Measurements from ENCODE around the gene SRSF9.
"Not testable (repeated sequence)": the region's sequence is repeated elsewhere in the genome, so short reads cannot be mapped to it uniquely, and the experiment has no call there.

Gene SRSF9

GRCh38 chr12:120481022-120481767 is 11.6 kb upstream of the SRSF9 start:
- DNase-seq = no peak

DNA sequence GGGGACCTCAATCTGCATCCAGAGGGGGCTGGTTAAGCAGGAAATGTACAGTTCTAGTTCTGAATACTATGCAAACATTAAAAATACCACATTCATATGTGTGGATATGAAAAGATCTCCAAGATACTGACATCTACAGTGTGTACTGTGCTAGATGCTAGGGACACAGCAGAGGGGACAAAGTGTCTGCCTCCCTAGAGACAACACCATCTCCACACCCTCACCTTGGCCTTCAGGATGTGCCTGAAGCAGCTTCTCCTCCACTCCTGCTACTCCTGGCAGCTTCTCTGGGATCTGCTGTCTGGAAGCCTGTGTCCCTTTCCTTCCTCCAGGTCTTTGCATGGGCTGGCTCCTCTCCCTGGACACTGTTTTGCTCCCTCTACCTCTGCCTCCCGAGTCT is 10.7 kb upstream of the SRSF9 start:
- no peak for DNase-seq

DNA sequence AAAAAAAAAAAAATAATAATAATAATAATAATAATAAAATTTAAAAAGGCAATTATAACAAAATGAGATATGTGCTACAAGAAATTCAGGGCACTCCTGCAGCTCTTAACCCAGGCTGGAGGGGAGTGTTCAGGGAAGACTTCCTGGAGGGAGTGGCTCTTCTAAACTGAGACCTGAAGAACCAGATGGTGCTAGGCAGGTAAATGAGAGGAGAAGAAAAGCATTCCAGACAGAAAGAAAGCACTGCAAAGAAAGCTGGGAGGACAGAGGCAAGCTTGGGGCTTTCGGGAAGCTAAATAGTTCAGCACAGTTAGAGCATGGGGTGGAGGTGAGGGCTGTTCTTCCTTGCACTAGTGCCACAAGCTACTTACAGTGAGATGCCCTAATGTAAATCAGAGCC is 9.9 kb upstream of the SRSF9 start:
- no peak for DNase-seq

GRCh38 chr12:120475643-120476042 is 6.1 kb upstream of the SRSF9 start:
- DNase-seq = no peak

GRCh38 chr12:120474616-120474960 is 5.0 kb upstream of the SRSF9 start:
- peak; percentile 84 to 92 for DNase-seq

DNA sequence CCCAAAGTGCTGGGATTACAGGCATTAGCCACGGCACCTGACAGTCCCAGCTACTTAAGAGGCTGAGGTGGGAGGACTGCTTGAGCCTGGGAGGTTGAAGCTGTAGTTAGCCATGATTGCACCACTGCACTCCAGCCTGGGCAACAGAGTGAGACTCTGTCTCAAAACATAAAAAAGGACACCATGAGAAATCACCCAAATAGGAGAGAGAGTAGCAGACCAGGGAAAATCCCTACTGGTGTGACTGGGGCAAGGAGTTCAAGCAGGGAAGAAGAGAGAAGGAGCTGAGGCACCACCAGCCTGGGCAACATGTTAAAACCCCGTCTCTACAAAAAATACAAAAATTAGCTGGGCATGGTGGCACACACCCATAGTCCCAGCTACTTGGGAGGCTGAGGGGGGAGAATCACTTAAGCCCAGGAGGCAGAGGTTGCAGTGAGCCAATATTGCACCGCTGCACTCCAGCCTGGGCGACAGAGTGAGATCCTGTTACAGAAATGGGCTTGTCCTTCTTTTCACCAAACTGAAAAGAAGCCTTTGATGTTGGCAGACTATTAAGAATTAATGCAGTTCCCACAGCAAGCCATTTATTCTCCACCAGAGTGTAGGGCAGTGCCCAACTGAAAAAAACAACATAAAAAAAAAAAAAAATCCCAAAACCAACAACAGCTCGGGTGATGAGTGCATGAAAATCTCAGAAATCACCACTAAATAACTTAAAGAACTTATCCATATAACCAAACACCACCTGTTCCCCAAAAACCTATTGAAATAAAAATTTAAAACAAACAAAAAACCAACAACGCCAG is 4.5 kb upstream of the SRSF9 start:
- peak in 1 of 2 donors; percentile 4 for DNase-seq

- DNase-seq = peak; percentile 50 to 58
These were observed 3.0 kb upstream of the SRSF9 start for GRCh38 chr12:120472521-120472920.

GRCh38 chr12:120470150-120470784 is 719 bp upstream of the SRSF9 start:
- DNase-seq = no peak

DNA sequence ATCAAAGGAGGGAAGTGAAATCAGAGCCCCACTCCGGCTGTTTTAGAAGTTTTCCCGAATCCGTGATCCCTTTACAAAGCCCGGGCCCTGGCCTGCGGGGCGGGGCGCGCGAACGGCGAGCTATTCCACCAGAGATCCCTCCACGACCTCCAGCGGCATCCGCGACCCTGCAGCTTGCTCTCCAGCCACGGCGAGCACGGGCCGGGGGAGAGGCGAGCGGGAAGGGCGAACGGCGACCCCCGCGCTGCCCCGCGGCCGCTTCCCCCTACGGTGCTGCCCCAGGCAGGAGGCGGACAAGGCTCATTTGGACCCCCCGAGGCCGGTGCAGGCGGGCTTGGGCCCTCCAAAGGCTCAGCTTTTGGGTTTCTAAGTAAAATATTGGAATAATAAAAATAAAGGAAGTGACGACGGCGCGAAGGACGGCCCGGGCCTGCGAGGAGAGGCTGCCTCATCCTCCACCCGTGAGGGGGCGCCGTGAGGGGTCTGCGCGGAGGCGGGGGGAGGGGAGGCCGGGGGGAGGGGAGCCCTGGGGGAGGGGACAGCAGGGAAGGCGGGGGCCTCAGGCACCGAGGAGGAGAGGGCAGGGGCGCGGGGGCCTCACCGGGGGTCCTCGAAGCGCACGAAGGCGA is 613 bp downstream of the SRSF9 start:
- DNase-seq = peak in 1 of 2 donors; percentile 30

DNA sequence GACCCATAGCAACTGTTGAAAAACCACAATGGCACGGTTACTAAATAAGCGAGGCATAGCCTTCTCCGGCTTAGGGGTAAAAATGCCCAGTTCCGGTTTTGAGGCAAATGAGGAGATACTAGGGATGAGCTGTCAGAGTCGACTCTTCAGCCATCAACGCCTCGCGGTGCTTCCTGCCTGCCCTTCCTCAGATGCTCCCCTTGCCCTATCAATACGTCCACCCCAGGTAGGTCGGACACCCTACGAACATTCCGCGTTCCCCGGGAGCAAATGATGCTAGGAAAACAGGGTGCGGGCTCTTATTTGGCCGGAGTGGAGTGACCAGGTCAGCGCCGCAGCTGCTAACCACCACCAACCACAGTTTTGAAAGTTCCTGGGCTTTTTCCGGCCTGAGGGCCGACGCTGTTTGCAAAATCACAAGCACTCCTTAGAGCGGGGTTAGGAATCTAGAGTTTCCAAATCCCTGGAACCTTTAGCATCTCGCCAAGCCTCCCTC is 1.2 kb downstream of the SRSF9 start:
- DNase-seq = peak; percentile 61 to 68

DNA sequence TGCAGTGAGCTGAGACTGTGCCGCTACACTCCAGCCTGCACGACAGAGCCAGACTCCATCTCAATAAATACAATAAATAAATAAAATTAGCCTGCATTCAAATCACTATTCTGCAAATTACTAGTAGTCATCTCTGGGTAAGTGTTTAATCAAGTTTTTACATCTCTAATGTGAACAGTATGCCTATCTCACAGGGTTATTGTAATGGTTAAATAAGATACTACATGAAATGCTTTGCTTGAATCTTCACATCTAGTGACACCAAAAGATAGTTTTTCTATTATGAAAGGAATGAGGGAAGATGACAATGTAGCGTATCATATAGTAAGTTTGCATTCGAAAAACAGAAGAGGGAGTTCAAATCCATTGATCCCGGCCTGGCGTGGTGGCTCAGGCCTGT is 2.1 kb downstream of the SRSF9 start:
- no peak for DNase-seq

DNA sequence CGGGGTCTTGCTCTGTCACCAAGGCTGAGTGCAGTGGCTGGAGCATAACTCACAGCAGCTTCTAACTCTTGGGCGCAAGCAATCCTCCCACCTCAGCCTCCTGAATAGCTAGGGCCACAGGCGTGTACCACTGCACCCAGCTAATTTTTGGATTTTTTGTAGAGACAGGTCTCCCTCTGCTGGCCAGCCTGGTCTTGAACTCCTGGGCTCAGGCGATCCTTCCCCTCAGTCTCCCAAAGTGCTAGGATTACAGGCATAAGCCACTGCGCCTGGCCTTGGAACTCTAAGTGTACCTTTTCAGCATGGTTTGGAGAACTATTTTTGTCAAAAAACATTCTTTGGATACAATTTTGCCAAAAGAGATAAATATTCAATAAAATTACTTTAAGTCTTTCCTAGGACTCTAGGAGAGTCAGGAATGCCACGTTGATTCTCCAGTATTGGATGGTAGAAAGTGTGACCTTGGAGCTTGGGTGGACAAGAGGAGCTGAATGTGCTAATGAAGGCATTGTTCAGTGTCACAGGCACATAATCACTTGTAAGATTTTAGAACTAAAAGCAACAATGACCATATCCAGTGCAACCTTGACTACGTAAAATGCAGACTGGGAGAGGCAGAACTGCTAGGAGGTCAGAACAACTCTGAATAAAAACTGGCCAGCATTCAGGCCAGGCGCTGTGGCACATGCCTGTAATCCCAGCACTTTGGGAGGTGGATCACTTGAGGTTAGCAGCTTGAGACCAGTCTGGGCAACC is 2.8 kb downstream of the SRSF9 start:
- DNase-seq = peak; percentile 45 to 53

- DNase-seq = no peak
These were observed 3.8 kb downstream of the SRSF9 start for GRCh38 chr12:120465756-120466155.

- DNase-seq = no peak
These were observed 5.8 kb downstream of the SRSF9 start for GRCh38 chr12:120463712-120464111.

- no peak for DNase-seq
These were observed 7.4 kb downstream of the SRSF9 start for GRCh38 chr12:120462099-120462640.

GRCh38 chr12:120460157-120460556 is 9.4 kb downstream of the SRSF9 start:
- DNase-seq = no peak

DNA sequence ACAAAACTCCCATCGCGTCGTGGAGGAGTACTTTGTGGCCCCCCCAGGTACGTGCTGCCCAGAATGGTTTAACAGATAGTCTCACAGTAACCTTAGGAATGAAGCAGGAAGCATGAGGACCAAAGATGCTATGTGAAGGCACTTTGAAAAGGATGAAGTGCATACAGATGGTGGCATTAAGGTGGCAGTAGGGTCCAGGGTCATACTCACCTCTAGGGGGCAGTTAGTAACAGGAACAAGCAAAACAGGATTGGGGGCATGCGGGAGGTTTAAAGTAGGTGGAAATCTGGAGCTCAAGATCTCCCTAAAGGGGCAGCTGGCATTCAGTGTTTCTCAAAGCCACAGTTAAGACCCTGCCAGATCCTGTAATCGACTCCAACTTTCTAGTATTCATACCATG is 12.4 kb downstream of the SRSF9 start:
- DNase-seq = no peak

DNA sequence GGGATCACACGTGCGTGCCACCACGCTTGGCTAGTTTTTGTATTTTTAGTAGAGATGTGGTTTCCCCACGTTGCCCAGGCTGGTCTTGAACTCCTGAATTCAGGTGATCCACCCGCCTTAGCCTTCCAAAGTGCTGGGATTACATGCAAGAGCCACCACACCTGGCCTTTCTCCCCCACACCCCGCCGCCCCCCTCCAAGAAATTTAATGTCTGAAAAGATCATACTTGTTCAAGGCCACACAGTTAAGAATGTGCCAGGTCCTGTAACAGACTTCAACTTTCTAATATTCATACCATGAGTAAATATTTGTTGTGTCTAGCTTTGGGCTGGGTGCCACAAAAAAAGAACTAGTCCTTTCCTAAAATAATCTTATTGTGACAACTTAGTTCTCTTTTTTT is 14.2 kb downstream of the SRSF9 start:
- DNase-seq = no peak

- DNase-seq = peak; percentile 29 to 44
These were observed 15.6 kb downstream of the SRSF9 start for GRCh38 chr12:120453977-120454376.

DNA sequence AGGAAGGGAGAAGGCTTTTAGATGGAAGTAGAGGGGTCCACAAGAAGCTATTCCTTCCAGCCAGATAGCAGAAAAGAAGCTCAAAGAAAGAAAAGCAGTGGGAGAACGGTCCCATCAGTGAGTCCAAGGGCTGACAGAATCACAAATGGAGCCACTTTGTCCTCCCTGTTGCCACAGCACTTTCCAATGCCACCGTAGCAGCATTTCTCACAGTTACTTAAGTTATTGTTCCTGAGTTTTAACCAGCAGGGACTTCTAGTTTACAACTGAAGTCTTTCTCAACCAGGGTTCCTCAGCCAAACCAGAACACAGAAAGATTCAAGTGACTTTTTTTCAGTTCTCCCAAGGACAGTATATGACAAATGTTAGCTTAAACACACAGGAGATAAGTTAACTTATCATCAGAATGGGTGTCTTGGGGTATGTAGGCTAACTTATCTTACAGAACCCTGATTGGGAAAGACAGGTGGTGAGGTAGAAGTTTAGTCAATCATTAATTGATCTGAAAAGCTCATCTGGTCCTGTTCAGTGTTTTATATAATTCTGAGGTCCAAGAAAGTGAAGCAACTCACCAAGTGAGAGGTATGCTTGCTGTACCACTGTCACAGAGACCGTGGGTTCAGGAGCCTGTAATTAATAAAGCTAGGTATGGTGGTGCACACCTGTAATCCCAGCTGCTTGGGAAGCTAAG is 16.3 kb downstream of the SRSF9 start:
- no peak for DNase-seq

DNA sequence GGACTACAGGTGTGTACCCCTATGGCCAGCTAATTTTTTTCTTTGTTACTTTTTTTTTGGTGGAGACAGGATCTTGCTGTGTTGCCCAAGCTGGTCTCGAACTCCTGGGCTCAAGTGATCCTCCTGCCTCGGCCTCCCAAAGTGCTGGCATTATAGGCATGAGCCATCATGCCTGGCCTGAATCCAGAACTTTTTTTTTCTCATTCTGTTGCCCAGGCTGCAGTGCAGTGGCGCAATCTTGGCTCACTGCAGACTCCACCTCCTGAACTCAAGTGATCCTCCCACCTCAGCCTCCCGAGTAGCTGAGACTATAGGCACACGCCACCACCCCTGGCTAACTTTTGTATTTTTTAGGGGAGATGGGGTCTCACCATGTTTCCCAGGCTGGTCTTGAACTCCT is 17.0 kb downstream of the SRSF9 start:
- not testable (repeated sequence) for DNase-seq
